K562 (cell line): ENCODE data around the gene KCNK1. TPM values are rescaled to one million over a fixed set of nuclear protein-coding genes. Genes with fewer than 3 reads are reported as not detected.

Source experiments
- ATAC-seq: fragments of 200-7000 bp; cut with Tn5 transposase; 3 replicates; pipeline ENCODE4 v1.9.1; 2020; ENCODE audit warnings: moderate library complexity
- BruUV-seq: library from RNA; stranded (reverse); fragments of 400-500 nt; replicated peaks from 2 replicates; lab custom pipeline; 2021; lab: Mats Ljungman, UMichigan
- CTCF ChIA-PET: fragments of 300-600 bp; formaldehyde crosslinking; extraction: SDS; loops from one replicate; lab custom pipeline; 2021; ENCODE audit warnings: low intra/inter-chr PET ratio; lab: Yijun Ruan, JAX
- POLR2A ChIA-PET: fragments of 300-600, 350-650 bp; sonication (Branson Sonifier 250); formaldehyde crosslinking; extraction: SDS; loops from one replicate; lab custom pipeline; 2021; ENCODE audit warnings: antibody characterized with exemption, inconsistent platforms; lab: Yijun Ruan, JAX
- DNase-seq, 4 experiments: peaks; one replicate each; pipeline versions ENCODE4 v3.0.0 to v3.0.0-alpha.2; 2011 to 2018; ENCODE audit warnings: low spot score in 3 of 4, mixed read lengths in 3 of 4; ENCODE audit errors: extremely low read depth in 1 of 4
- FAIRE-seq: peaks from 2 replicates; lab custom pipeline; 2011; peaks lifted over from hg19 to GRCh38; lab: Jason Lieb, UNC
- H2AFZ ChIP-seq: 2 replicates; pipeline ENCODE4 v1.6.0; 2011; ENCODE audit warnings: low read depth, low read length, control low read depth, inconsistent platforms
- H3K27ac ChIP-seq: fragments of 200-600 bp; 3 replicates; pipeline ENCODE4 v1.8.0; 2011; ENCODE audit warnings: low read depth, mild to moderate bottlenecking, control low read depth, inconsistent platforms, low read length, moderate library complexity, mixed read lengths; ENCODE audit errors: extremely low read depth
- H3K27me3 ChIP-seq, 2 experiments: fragments of 300-600 bp in 1 of 2; 2 replicates in 1 of 2; 3 replicates in 1 of 2; pipeline versions ENCODE4 v1.6.0 to v1.8.0; 2011; ENCODE audit warnings: inconsistent platforms in 2 of 2, low read length in 2 of 2, mild to moderate bottlenecking in 1 of 2, mixed read lengths in 1 of 2, moderate library complexity in 1 of 2; ENCODE audit not compliant: control insufficient read depth in 2 of 2, insufficient read depth in 2 of 2
- H3K36me3 ChIP-seq: fragments of 300-600 bp; 3 replicates; pipeline ENCODE4 v1.8.0; 2011; ENCODE audit warnings: mild to moderate bottlenecking, low read length, inconsistent platforms; ENCODE audit not compliant: control insufficient read depth, insufficient read depth
- H3K4me1 ChIP-seq, 2 experiments: fragments of 200-600 bp in 1 of 2; replicated peaks in 1 of 2; 2 replicates in 1 of 2; 3 replicates in 1 of 2; pipeline versions ENCODE4 v1.5.1 to v1.8.0; 2011; ENCODE audit warnings: inconsistent platforms in 2 of 2, low read length in 2 of 2, mild to moderate bottlenecking in 1 of 2, mixed read lengths in 1 of 2, moderate library complexity in 1 of 2; ENCODE audit not compliant: control insufficient read depth in 2 of 2, insufficient read depth in 2 of 2
- H3K4me2 ChIP-seq: 2 replicates; pipeline ENCODE4 v1.6.1; 2011; ENCODE audit warnings: low read length, control low read depth, inconsistent platforms, mixed read lengths; ENCODE audit not compliant: insufficient read depth
- H3K4me3 ChIP-seq: fragments of 200-600 bp; sonication (generic), shearing (Covaris generic); 2 replicates; pipeline ENCODE4 v1.5.1; 2016; ENCODE audit warnings: control low read depth, inconsistent platforms
- H3K79me2 ChIP-seq: fragments of 200-600 bp; 3 replicates; pipeline ENCODE4 v1.8.0; 2011; ENCODE audit warnings: low read length, inconsistent platforms; ENCODE audit not compliant: control insufficient read depth, insufficient read depth
- H3K9ac ChIP-seq, 2 experiments: 2 replicates each; pipeline versions ENCODE4 v1.6.0 to v1.6.1; 2011; ENCODE audit warnings: low read depth in 2 of 2, low read length in 2 of 2, control low read depth in 1 of 2, inconsistent platforms in 1 of 2, mild to moderate bottlenecking in 1 of 2, mixed read lengths in 1 of 2; ENCODE audit not compliant: insufficient read depth in 1 of 2
- H3K9me1 ChIP-seq: one replicate; pipeline ENCODE4 v1.6.0; 2011; ENCODE audit warnings: inconsistent platforms, mild to moderate bottlenecking, low read length, moderate library complexity; ENCODE audit not compliant: control insufficient read depth, insufficient read depth
- H3K9me3 ChIP-seq: replicated peaks from 2 replicates; pipeline ENCODE4 v1.5.1; 2011; ENCODE audit warnings: low read depth, low read length, inconsistent platforms; ENCODE audit not compliant: control insufficient read depth, insufficient read depth
- H4K20me1 ChIP-seq: replicated peaks from 2 replicates; pipeline ENCODE4 v1.6.1; 2011; ENCODE audit warnings: low read length, inconsistent platforms, mixed read lengths; ENCODE audit not compliant: control insufficient read depth, insufficient read depth
- ARHGAP35 ChIP-seq: fragments of 450-650 bp; IDR thresholded peaks from 2 replicates; pipeline ENCODE4 v1.6.1; 2018; ENCODE audit not compliant: partially characterized antibody
- CTBP1 ChIP-seq: fragments of 450-650 bp; IDR thresholded peaks from 2 replicates; pipeline ENCODE4 v1.6.1; 2016; ENCODE audit warnings: borderline replicate concordance
- DPF2 ChIP-seq: fragments of 450-650 bp; IDR thresholded peaks from 2 replicates; pipeline ENCODE4 v1.6.1; 2016
- GATA2 ChIP-seq: sonication (generic); formaldehyde crosslinking; IDR thresholded peaks from 2 replicates; pipeline ENCODE4 v1.4.0; 2020; ENCODE audit warnings: mild to moderate bottlenecking, missing genetic modification reagents
- HMG20B ChIP-seq: fragments of 250-450 bp; sonication (Bioruptor Pico); IDR thresholded peaks from 2 replicates; pipeline ENCODE4 v1.5.0; 2021; ENCODE audit warnings: mild to moderate bottlenecking
- KDM1A ChIP-seq, 2 experiments: fragments of 450-650 bp; IDR thresholded peaks; 2 replicates each; pipeline ENCODE4 v1.6.1; 2016; ENCODE audit warnings: mild to moderate bottlenecking in 2 of 2
- MBD2 ChIP-seq: sonication (generic); IDR thresholded peaks from 2 replicates; pipeline ENCODE4 v1.6.1; 2016; ENCODE audit warnings: low read depth, borderline replicate concordance
- PHF8 ChIP-seq: fragments of 200-600 bp; sonication (generic); IDR thresholded peaks from 2 replicates; pipeline ENCODE4 v1.6.1; 2012; ENCODE audit warnings: mixed run types, mild to moderate bottlenecking, inconsistent platforms, low read length, moderate library complexity, borderline replicate concordance
- RAD51 ChIP-seq: fragments of 450-650 bp; IDR thresholded peaks from 2 replicates; pipeline ENCODE4 v1.7.1; 2016; ENCODE audit warnings: low read depth, mild to moderate bottlenecking, borderline replicate concordance
- RFX1 ChIP-seq: fragments of 450-650 bp; IDR thresholded peaks from 2 replicates; pipeline ENCODE4 v1.6.1; 2016; ENCODE audit warnings: mild to moderate bottlenecking, moderate library complexity
- SRF ChIP-seq, 2 experiments: fragments of 250-450, 450-650 bp in 1 of 2; sonication (Bioruptor Pico) in 1 of 2; sonication (generic) in 1 of 2; formaldehyde crosslinking; IDR thresholded peaks; 2 replicates each; pipeline versions ENCODE4 v1.5.0 to v1.5.1; 2020 to 2022; ENCODE audit warnings: mild to moderate bottlenecking in 1 of 2, missing genetic modification reagents in 1 of 2
- ZNF445 ChIP-seq: fragments of 250-450 bp; sonication (Bioruptor Pico); IDR thresholded peaks from 2 replicates; pipeline ENCODE4 v1.4.0; 2020; ENCODE audit warnings: low read depth, mild to moderate bottlenecking, moderate library complexity
- ZNF740 ChIP-seq, 3 experiments: fragments of 200-800 bp in 1 of 3; sonication (Bioruptor generic) in 1 of 3; sonication (generic) in 1 of 3; formaldehyde crosslinking in 1 of 3; IDR thresholded peaks; 2 replicates each; pipeline versions ENCODE4 v1.6.1 to v1.8.0; 2016 to 2022; ENCODE audit warnings: mild to moderate bottlenecking in 2 of 3, missing compliant biosample characterization in 2 of 3, missing genetic modification characterization in 2 of 3, missing genetic modification reagents in 1 of 3
- WGBS: fragments of 100-300 bp; shearing (Covaris generic); methylation state at CpG from one replicate; pipeline ENCODE4 v1.1.6; 2016; ENCODE audit warnings: low coverage, mixed read lengths; ENCODE audit not compliant: insufficient coverage; ENCODE audit errors: missing lambda C conversion rate; 5-methylcytosine and 5-hydroxymethylcytosine counted together
- in situ Hi-C: fragments of 300-500 bp; cut with MboI; formaldehyde crosslinking; loops from 4 replicates; pipeline ENCODE4 v1.15.0; 2018; ENCODE audit warnings: inconsistent platforms, mixed read lengths
- intact Hi-C: fragments of 100-400 bp; cut with micrococcal nuclease; formaldehyde crosslinking; loops from 2 replicates; pipeline ENCODE4 v1.14.2; 2022
- polyA plus RNA-seq, 8 experiments: library from polyadenylated mRNA; depleted of rRNA in 4 of 8; stranded (reverse) in 5 of 8; unstranded in 3 of 8; fragments of >200 nt; fragmentation: Nextera tagmentation in 2 of 8; fragmentation: Illumina TruSeq in 1 of 8; extraction: Ambion mirVana in 2 of 8; extraction: Trizol in 1 of 8; gene quantifications; 2 replicates each; pipeline versions ENCODE4 v1.2.1 to v1.2.3, GENCODE V29; 2011 to 2014; ENCODE audit warnings: inconsistent platforms in 1 of 8, missing spikeins in 1 of 8
- total RNA-seq, 7 experiments: library from RNA; depleted of rRNA in 6 of 7; stranded (reverse); fragments of >200 nt in 6 of 7; fragmentation: Illumina TruSeq in 2 of 7; extraction: Trizol in 2 of 7; gene quantifications; 2 replicates each; pipeline versions ENCODE4 v1.2.1 to v1.2.3, GENCODE V29; 2011 to 2021; ENCODE audit warnings: low replicate concordance in 1 of 7

The KCNK1 gene
- total and polyA plus RNA-seq, 9 of the 15 experiments (the other 6 are each of a cell fraction or from before 2014, with no cell fraction given): 3.1 to 22.7 (median 6.0) TPM

GRCh38 chr1:233570216-233570615 is 43.7 kb upstream of the KCNK1 start:
- 5% methylated on average over 3 of the region's 3 CpGs for WGBS
- no peak overlapping the region for H3K4me3 ChIP-seq
- in situ Hi-C loops: no loop called here
- H4K20me1 ChIP-seq: no peaks in the 10 kb centered on the region
- no peak overlapping the region for H3K4me2 ChIP-seq
- peaks cover 0 to 3% of the 10 kb centered on the region in 2 experiments; a peak in 2 of 5 replicates for H3K4me1 ChIP-seq
- ChIA-PET CTCF (no interaction called here), POLR2A (no interaction called here)
- H3K27ac ChIP-seq: no peak overlapping the region
- no peak overlapping the region for H3K9ac ChIP-seq
- H3K79me2 ChIP-seq: no peaks in the 10 kb centered on the region
- TF ChIP-seq RFX1 (peak; percentile 66), SRF (CRISPR knock-in tag; IDR thresholded peaks at IDR 0.05) (no peak), HMG20B (CRISPR knock-in tag) (no peak), GATA2 (no peak), MBD2 (no peak)
- no peak for ATAC-seq
- intact Hi-C loops: no loop called here
- no TSS peak for BruUV-seq
- H2AFZ ChIP-seq: peak overlapping the region; percentile 58; the same call in 1 of the 2 replicates
- DNase-seq: no peak
- no peak for FAIRE-seq
- no peaks in the 10 kb centered on the region for H3K9me1 ChIP-seq
- no peaks in the 10 kb centered on the region for H3K27me3 ChIP-seq
- no peaks in the 10 kb centered on the region for H3K36me3 ChIP-seq
- peaks cover 2% of the 10 kb centered on the region; the same call in 1 of the 2 replicates for H3K9me3 ChIP-seq

- no TSS peak for BruUV-seq
- intact Hi-C loops (no loop called here), in situ Hi-C loops (no loop called here)
- no peaks in the 10 kb centered on the region for H3K79me2 ChIP-seq
- H4K20me1 ChIP-seq: no peaks in the 10 kb centered on the region
- H3K4me3 ChIP-seq: no peak overlapping the region
- peaks cover 2% of the 10 kb centered on the region; the same call in 1 of the 2 replicates for H3K9me3 ChIP-seq
- WGBS: 34% methylated on average over 4 of the region's 4 CpGs
- POLR2A ChIA-PET: interaction anchor here (1.3 kb wide), 1 partner anchor 9 kb away, joined by 4 read pairs; no protein-coding TSS in a partner anchor
- CTCF ChIA-PET: no interaction called here
- no peak for FAIRE-seq
- DNase-seq: no peak
- peaks cover 0 to 3% of the 10 kb centered on the region in 2 experiments; a peak in 2 of 5 replicates for H3K4me1 ChIP-seq
- H2AFZ ChIP-seq: peak overlapping the region; percentile 58; the same call in 1 of the 2 replicates
- H3K36me3 ChIP-seq: no peaks in the 10 kb centered on the region
- no peaks in the 10 kb centered on the region for H3K27me3 ChIP-seq
- no peak overlapping the region for H3K4me2 ChIP-seq
- ATAC-seq: no peak
- H3K9me1 ChIP-seq: no peaks in the 10 kb centered on the region
- no peak overlapping the region for H3K27ac ChIP-seq
- H3K9ac ChIP-seq: no peak overlapping the region
- TF ChIP-seq RAD51: no peak
- TF ChIP-seq ARHGAP35: no peak
- no peak for TF ChIP-seq DPF2
- TF ChIP-seq ZNF445 (CRISPR knock-in tag): no peak
- no peak for TF ChIP-seq CTBP1
- TF ChIP-seq KDM1A (IDR thresholded peaks at IDR 0.05): no peak
- no peak for TF ChIP-seq ZNF740 (CRISPR knock-in tag; IDR thresholded peaks at IDR 0.05)
- TF ChIP-seq ZNF740 (tag; IDR thresholded peaks at IDR 0.05): no peak
- TF ChIP-seq PHF8: no peak
Measured at GRCh38 chr1:233570706-233571105, 43.2 kb upstream of the KCNK1 start.
